Measurements from ENCODE around the gene ZNF653. TPM values are rescaled to one million over a fixed set of nuclear protein-coding genes. Genes with fewer than 3 reads are reported as not detected.
"Not testable (repeated sequence)": the region's sequence is repeated elsewhere in the genome, so short reads cannot be mapped to it uniquely, and the experiment has no call there.

Gene ZNF653
- total and polyA plus RNA-seq, 2 of the 8 experiments (the other 6 are each of a cell fraction or from before 2014, with no cell fraction given): 7.0 to 7.9 TPM

DNA sequence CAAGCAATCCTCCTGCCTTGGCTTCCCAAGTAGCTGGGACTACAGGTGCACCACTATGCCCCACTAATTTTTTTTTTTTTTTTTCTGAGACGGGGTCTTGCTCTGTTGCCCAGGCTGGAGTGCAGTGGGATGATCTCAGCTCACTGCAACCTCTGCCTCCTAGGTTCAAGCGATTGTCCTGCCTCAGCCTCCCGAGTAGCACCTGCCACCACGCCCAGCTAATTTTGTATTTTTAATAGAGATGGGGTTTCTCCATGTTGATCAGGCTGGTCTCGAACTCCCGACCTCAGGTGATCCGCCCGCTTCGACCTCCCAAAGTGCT, 50.4 kb downstream of the ZNF653 start:
- POLR2A ChIA-PET (ENCODE audit: partially characterized antibody): interaction anchor here (1.1 to 1.7 kb wide), 2 partner anchors 12 to 28 kb away, joined by 3 to 4 read pairs; no protein-coding TSS in a partner anchor
- H3K79me2 ChIP-seq (ENCODE audit: control insufficient read depth in 1 of 2, insufficient read depth in 2 of 2, low read length in 2 of 2); H3K9me3 ChIP-seq (ENCODE audit: insufficient read depth in 2 of 2, low read depth in 1 of 2, low read length in 1 of 2); H2AFZ ChIP-seq (ENCODE audit: low read length); H2BK15ac ChIP-seq (ENCODE audit: low read length); H3K14ac ChIP-seq (ENCODE audit: insufficient read length); H2BK5ac ChIP-seq (ENCODE audit: low read depth, low read length); H3K27me3 ChIP-seq (replicated peaks in 1 of 4; ENCODE audit: control insufficient read depth in 3 of 4, extremely low read depth in 1 of 4, insufficient read depth in 3 of 4, low read length in 3 of 4); H4K8ac ChIP-seq (ENCODE audit: extremely low read depth, insufficient read depth, low read length); H3K23me2 ChIP-seq (ENCODE audit: low read depth, low read length); H3K36me3 ChIP-seq (ENCODE audit: control insufficient read depth in 2 of 4, insufficient read depth in 4 of 4, low read length in 3 of 4); H3K79me1 ChIP-seq (ENCODE audit: low read depth, low read length); H3K4me3 ChIP-seq (ENCODE audit: extremely low read depth in 1 of 4, insufficient read depth in 2 of 4, low read depth in 3 of 4, low read length in 4 of 4); H3K18ac ChIP-seq (ENCODE audit: extremely low read depth, low read length); H4K5ac ChIP-seq (ENCODE audit: insufficient read length, low read depth, low read length); H2BK20ac ChIP-seq (ENCODE audit: low read length); H3K4me2 ChIP-seq (ENCODE audit: insufficient read depth in 1 of 2, low read depth in 2 of 2, low read length in 2 of 2); H2BK120ac ChIP-seq (replicated peaks; ENCODE audit: low read depth, low read length); H3K56ac ChIP-seq (replicated peaks; ENCODE audit: insufficient read length, low read depth, low read length); DNase-seq (ENCODE audit: low read depth in 1 of 2, low spot score in 2 of 2); H3K23ac ChIP-seq (ENCODE audit: insufficient read length); FAIRE-seq; H3K4ac ChIP-seq (replicated peaks; ENCODE audit: insufficient read length, low read depth, low read length); H2BK12ac ChIP-seq (ENCODE audit: low read depth, low read length); H4K20me1 ChIP-seq (replicated peaks in 1 of 2; ENCODE audit: control insufficient read depth in 1 of 2, insufficient read depth in 2 of 2, low read length in 2 of 2); H3K27ac ChIP-seq (ENCODE audit: low read depth, low read length); H2AK5ac ChIP-seq (ENCODE audit: low read depth, low read length); H3K9ac ChIP-seq (replicated peaks in 1 of 4; ENCODE audit: extremely low read depth in 1 of 4, low read depth in 3 of 4, low read length in 3 of 4); H4K91ac ChIP-seq (replicated peaks; ENCODE audit: insufficient read length, low read length): not testable (repeated sequence)
- H3K4me1 ChIP-seq (replicated peaks in 1 of 4; ENCODE audit: control insufficient read depth in 3 of 4, insufficient read depth in 4 of 4, low read length in 3 of 4): peaks cover 2 to 21% (median 7%) of the 10 kb centered on the region in 4 experiments
- CTCF ChIA-PET (ENCODE audit: partially characterized antibody): interaction anchor here (0.7 to 2.7 kb wide), 6 partner anchors 9 to 74 kb away, joined by 3 to 10 read pairs (median 4); no protein-coding TSS in a partner anchor
- 86% methylated on average over 8 of the region's 9 CpGs; no CpG with 5 or more reads in 1 of the 2 experiments for WGBS, 2 experiments (ENCODE audit: extremely low coverage in 1 of 2, insufficient coverage in 1 of 2, insufficient read length in 1 of 2, insufficient replicate concordance in 2 of 2, low coverage in 1 of 2, low lambda C conversion rate in 2 of 2, missing lambda C conversion rate in 1 of 2)
